ENCODE measurements around the gene GPATCH2L.

GPATCH2L gene

GRCh38 chr14:76151398-76152332, at the start of gene GPATCH2L:
GPATCH2L (plus strand) TSS chr14:76151922; CDS start chr14:76154364, 2,442 bp downstream.
- DNase-seq (ENCODE audit: low spot score), result peak; percentile 96

DNA sequence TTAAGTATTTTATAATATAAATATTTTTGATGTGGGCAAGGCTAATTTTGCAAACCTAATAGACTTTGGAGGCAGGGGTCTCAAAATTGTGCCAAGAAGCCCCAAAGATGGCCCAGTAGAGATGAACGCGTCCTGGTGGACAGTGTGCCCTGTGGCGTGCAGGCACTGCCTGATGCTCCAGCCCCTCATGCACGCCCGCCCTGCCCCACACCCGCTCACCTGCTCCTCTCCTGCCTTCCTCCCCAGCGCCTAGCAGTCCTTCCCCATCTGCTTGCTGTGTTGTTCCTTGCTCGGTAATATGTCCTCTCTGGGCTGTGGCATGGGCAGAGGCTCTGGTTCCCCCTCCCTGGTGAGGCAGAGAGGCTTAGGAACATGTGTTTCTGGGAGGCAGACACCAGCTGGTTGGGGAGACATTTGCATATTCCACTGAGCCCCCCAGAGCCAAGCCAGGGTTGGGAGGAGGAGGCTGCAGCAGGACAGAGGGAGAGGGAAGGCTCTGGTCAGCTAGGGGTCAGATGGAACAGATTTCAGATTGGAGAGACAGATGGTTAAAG, 46.8 kb upstream of the GPATCH2L start:
- no peak for DNase-seq (ENCODE audit: low spot score)

DNA sequence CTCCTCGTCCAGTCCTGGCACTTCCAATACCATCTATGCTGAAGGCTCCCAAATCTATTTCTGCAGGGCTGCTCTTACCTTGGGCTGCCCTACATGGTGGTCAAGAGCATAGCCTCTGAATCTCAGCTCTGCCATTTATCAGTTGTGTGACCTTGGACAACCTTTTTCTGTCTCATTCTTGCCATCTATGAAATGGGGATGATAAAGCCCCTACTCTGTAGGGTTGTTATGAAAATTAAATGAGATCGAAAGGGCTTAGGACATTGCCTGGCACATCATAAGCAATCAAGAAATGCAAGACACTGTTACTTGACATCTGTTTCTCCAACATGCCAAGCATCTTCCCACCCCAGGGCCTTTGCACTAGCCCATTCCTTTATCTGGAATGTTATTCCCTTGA, 45.5 kb upstream of the GPATCH2L start:
- no peak for DNase-seq (ENCODE audit: low spot score)

DNA sequence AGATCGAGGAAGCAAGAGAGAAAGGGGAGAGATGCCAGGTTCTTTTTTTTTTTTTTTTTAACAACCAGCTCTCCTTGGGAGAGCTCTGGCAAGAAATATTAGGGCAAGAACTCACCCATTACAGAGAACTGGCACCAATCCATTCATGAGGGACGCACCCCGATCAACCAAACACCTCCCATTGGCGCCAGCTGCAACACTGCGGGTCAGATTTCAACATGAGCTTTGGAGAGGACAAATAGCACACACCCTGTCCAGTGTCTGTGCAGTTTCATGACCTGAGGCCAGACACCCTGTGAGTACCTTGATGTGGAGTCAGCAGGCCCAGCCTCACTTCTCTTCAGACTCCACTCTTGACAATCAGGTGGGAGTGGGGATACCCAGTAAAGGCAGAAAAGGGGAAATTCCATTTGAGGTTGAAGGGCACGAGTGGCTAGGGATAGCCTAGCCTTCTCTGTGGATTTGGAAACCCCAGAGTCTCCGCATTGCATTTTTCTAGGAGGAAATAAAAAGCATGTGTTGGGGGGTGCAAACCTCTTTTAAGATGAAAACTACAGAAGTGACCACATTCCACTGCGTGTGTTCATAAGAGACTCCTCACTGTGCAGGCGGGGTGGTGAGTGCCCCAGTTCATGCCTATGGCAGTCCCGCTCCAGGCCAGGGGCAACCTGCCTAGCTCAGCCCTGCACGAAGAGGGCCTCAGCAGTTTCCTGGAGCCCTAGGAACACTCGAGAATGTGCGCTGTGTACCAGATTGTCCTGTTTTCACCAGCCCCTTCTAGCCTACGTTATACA, 42.4 kb upstream of the GPATCH2L start:
- DNase-seq (ENCODE audit: low spot score), result no peak

GRCh38 chr14:76112889-76113624, 38.7 kb upstream of the GPATCH2L start:
- DNase-seq (ENCODE audit: low spot score), result no peak

- no peak for DNase-seq (ENCODE audit: low spot score)
Measured at GRCh38 chr14:76113691-76114090, 38.0 kb upstream of the GPATCH2L start.

GRCh38 chr14:76115010-76115422, 36.7 kb upstream of the GPATCH2L start:
- peak; percentile 7 for DNase-seq (ENCODE audit: low spot score)

GRCh38 chr14:76117789-76118484, 33.8 kb upstream of the GPATCH2L start:
- no peak for DNase-seq (ENCODE audit: low spot score)

GRCh38 chr14:76118594-76118993, 33.1 kb upstream of the GPATCH2L start:
- DNase-seq (ENCODE audit: low spot score), result no peak

DNA sequence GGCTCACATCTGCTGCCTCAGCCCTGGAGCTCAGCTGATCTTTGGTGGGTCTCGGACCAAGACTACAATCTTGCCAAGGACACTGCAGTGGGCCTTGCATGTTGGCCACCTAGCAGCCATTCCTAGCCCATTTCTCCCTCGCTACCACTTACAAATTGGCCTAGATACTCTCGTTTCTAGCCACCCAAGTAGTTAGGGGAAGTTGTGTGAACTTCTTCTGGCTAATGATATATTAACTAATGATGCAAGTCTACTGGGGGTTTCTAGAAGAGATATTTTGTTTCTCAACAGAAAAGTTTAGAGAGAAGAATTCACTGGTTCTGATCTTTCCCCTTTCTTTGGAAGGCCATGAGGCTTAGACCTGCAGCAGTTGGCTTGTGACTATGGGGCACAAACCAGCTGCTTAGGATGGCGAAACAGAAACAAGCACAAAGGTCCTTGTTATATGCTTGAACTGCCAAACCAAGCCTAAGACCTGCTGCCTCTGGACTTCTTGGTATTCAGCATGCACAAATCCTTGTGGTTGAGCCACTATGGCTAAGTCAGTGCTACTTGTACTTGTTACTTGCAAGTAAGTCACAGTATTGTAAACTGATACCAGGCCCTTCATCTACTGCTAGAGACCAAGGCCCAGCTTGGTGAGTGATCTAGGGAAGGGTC, 30.5 kb upstream of the GPATCH2L start:
- DNase-seq (ENCODE audit: low spot score), result no peak

GRCh38 chr14:76123426-76124225, 28.1 kb upstream of the GPATCH2L start:
- DNase-seq (ENCODE audit: low spot score), result no peak

DNA sequence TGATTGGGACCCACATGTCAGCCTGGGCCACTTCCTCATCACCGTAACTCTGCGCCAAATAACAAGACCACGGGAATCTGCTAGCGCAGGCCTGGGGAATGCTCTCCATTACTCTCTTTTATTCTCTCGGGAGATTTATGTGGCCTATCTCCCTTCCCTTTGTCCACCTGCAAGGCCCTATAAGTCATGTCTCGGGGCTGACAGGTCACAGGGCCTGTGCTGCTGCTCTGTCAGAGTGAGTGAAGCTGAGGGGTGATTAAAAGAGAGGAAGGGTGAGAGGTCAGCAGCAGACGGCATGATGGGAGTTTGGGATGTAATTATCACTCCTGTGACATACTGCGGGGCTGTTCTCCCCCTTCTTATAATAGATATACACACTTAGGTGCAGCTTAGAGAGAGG, 26.2 kb upstream of the GPATCH2L start:
- DNase-seq (ENCODE audit: low spot score), result no peak

DNA sequence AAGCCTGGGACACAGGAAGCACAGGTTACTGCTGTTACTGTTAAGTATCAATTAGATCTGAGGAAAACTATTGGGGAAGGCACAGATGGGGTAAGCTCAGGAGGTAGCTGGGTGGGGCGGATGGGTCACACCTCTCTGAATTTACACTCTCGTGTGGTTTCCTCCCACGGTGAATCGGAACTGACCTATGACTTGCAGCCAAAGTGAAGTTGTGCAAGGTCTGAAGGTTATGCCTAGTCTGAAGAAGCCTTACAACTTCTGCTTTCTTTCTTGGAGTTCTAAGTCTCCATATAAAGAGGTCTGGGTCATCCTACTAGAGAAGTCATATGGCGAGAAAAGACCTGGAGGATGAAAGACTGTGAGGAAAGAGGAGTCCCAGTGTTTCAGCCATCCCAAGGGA, 25.6 kb upstream of the GPATCH2L start:
- no peak for DNase-seq (ENCODE audit: low spot score)

GRCh38 chr14:76129851-76130576, 21.7 kb upstream of the GPATCH2L start:
- DNase-seq (ENCODE audit: low spot score), result no peak

DNA sequence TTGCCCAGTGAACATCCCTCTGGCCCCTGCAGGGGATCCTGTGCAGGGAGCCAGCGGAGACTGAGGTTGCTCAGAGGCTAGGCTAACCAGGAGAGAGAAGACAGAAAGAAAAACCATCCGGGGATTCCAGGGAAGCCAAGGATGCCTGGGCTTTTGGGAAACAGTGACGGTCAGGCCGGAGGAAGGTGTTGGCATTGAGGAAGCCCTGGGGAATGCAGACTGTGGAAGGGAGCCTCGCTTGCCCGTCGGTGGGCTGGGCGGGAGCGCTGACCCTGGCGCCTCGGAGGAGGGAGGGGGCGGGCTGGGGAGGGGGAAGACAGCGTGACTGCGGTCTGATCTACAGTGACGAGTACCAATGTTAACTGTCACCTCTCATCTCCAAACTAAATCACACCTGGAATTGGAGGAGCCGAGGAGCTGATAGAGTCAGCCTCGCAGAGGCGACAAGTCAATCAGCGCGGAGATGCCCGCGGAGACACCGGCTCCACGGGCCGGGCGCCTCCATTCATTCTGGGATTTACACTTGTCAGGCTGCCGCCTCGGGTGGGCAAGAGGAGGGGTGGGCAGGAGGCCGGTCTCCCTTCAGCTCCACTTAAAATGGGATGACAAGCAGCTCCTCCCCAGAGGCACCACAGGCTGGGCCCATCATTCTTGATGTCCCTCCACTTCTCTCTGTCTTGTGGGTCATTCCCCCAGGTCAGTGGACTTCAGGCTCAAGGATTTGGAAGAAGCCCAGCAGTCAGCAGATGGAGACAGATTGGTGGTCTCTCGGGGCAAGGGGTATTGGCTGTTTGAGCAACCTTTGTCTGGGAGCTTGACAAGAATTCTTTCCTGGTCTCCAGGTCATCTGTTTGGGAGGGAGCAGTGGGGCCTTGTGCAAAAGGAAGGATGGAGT, 20.4 kb upstream of the GPATCH2L start:
- DNase-seq (ENCODE audit: low spot score), result no peak

GRCh38 chr14:76133103-76133502, 18.6 kb upstream of the GPATCH2L start:
- DNase-seq (ENCODE audit: low spot score), result peak; percentile 26

DNA sequence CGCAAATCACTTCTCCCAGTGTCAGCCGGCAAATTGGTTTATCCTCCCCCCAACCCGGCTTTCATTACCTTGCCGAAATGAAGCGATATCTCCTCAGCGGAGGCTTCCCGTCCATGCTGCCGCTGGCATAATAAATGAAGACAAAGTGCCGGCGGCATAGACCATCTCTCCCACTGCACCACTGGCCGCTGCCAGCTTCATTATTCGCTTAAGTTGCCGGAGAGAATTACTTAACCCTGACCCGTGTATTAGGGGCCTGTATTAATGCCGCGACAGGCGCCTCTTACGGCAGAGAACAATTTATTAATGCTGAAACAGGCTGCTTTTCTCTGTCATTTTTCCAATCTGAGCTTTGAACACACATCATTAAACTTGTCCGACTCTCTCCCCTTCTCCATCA, 17.5 kb upstream of the GPATCH2L start:
- no peak for DNase-seq (ENCODE audit: low spot score)

- DNase-seq (ENCODE audit: low spot score), result no peak
Measured at GRCh38 chr14:76135722-76136121, 16.0 kb upstream of the GPATCH2L start.

Data from NAMALWA (cell line).